Esophagus muscularis mucosa (tissue), 4 donors: ENCODE data around the gene TIGAR. TPM values are rescaled to one million over a fixed set of nuclear protein-coding genes. Genes with fewer than 3 reads are reported as not detected.

Experiments used
- DNase-seq: peaks from one replicate; pipeline ENCODE4 v3.0.0-alpha.2; 2017; ENCODE audit errors: extremely low spot score
- H3K27ac ChIP-seq, 4 donors: fragments of 200-600 bp; sonication (generic); replicated peaks in 1 of 4; 1 replicate in 3 of 4; 2 replicates in 1 of 4; pipeline ENCODE4 v1.5.1; 2016 to 2019; ENCODE audit warnings: mild to moderate bottlenecking in 1 of 4
- H3K27me3 ChIP-seq, 4 donors: fragments of 200-600 bp; sonication (generic); one replicate each; pipeline versions ENCODE4 v1.5.1 to v1.6.0; 2016 to 2019
- H3K36me3 ChIP-seq, 4 donors: fragments of 200-600 bp; sonication (generic); one replicate each; pipeline ENCODE4 v1.5.1; 2016 to 2019
- H3K4me1 ChIP-seq, 4 donors: fragments of 200-600 bp; sonication (generic); one replicate each; pipeline ENCODE4 v1.5.1; 2016 to 2019
- H3K4me3 ChIP-seq, 4 donors: fragments of 200-600 bp; sonication (generic); 1 replicate in 2 of 4; 2 replicates in 2 of 4; pipeline ENCODE4 v1.5.1; 2016 to 2019; ENCODE audit warnings: mild to moderate bottlenecking in 4 of 4, moderate library complexity in 1 of 4
- H3K9me3 ChIP-seq, 4 donors: fragments of 200-600 bp; sonication (generic); 1 replicate in 3 of 4; 2 replicates in 1 of 4; pipeline ENCODE4 v1.5.1; 2016 to 2019
- EP300 ChIP-seq: sonication (generic); formaldehyde crosslinking; IDR thresholded peaks from one replicate; pipeline ENCODE4 v1.6.1; 2017; ENCODE audit warnings: antibody characterized with exemption
- POLR2A ChIP-seq: fragments of 450-650 bp; IDR thresholded peaks from one replicate; pipeline ENCODE4 v1.6.1; 2017; ENCODE audit warnings: antibody characterized with exemption, moderate library complexity, mild to moderate bottlenecking, low read depth
- POLR2AphosphoS5 ChIP-seq, 2 donors: sonication (generic); formaldehyde crosslinking; IDR thresholded peaks; one replicate each; pipeline ENCODE4 v1.6.1; 2017; ENCODE audit warnings: antibody characterized with exemption in 2 of 2
- WGBS: methylation state at CpG from one replicate; pipeline ENCODE4 v1.1.5; 2018; 5-methylcytosine and 5-hydroxymethylcytosine counted together
- intact Hi-C: fragments of 100-400 bp; cut with DNase I; formaldehyde crosslinking; loops from one replicate; pipeline ENCODE4 v1.15.1; 2023
- total RNA-seq, 4 donors: library from RNA; depleted of rRNA; stranded (reverse); fragments of >200 nt; gene quantifications; one replicate each; pipeline versions ENCODE4 v1.1.0 to v1.2.1, GENCODE V29; 2016
- TF ChIP-seq, protein P1 (sequence below), 3 experiments: fragments of 200-600 bp in 2 of 3; fragments of 450-650 bp in 1 of 3; sonication (generic) in 2 of 3; IDR thresholded peaks; one replicate each; pipeline ENCODE4 v1.5.1; 2017 to 2019; ENCODE audit warnings: antibody characterized with exemption in 3 of 3, mild to moderate bottlenecking in 2 of 3, moderate library complexity in 1 of 3

The TIGAR gene
- total RNA-seq, 4 donors from 2014 or later = 6.6 to 7.6 (median 7.4) TPM

DNA sequence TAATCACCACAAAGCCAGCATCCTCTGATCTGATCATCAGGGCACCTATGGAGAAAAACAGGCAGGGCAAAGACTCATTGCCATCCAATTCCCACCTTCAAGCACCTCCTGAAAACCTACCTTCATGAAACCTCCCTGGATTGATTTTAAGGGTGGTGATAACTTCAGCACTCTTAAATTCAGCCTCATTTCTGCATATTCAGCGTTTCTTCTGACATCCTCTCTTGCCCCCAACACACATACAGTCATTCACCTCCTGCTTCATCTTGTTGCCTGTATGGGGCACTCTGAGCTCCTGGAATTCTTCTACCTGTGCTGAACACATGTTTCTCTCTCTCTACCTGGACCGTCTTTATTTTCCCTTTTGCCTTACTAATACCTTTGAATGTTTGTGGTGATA is 51.6 kb downstream of the TIGAR start:
- Histone ChIP-seq H3K4me1 (no peaks in the 10 kb centered on the region), H3K27me3 (peaks cover 0 to under 1% (median 0%) of the 10 kb centered on the region in 4 donors), H3K4me3 (no peak overlapping the region), H3K9me3 (no peaks in the 10 kb centered on the region), H3K36me3 (no peaks in the 10 kb centered on the region), H3K27ac (no peak overlapping the region)
- intact Hi-C loops = no loop called here
- 79% methylated on average over 2 of the region's 2 CpGs for WGBS
- no peak for DNase-seq
- TF ChIP-seq POLR2AphosphoS5 (IDR thresholded peaks at IDR 0.05) (no peak), POLR2A (no peak), EP300 (no peak)
- TF ChIP-seq, protein P1, sequence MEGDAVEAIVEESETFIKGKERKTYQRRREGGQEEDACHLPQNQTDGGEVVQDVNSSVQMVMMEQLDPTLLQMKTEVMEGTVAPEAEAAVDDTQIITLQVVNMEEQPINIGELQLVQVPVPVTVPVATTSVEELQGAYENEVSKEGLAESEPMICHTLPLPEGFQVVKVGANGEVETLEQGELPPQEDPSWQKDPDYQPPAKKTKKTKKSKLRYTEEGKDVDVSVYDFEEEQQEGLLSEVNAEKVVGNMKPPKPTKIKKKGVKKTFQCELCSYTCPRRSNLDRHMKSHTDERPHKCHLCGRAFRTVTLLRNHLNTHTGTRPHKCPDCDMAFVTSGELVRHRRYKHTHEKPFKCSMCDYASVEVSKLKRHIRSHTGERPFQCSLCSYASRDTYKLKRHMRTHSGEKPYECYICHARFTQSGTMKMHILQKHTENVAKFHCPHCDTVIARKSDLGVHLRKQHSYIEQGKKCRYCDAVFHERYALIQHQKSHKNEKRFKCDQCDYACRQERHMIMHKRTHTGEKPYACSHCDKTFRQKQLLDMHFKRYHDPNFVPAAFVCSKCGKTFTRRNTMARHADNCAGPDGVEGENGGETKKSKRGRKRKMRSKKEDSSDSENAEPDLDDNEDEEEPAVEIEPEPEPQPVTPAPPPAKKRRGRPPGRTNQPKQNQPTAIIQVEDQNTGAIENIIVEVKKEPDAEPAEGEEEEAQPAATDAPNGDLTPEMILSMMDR (IDR thresholded peaks at IDR 0.05) = no peak

DNA sequence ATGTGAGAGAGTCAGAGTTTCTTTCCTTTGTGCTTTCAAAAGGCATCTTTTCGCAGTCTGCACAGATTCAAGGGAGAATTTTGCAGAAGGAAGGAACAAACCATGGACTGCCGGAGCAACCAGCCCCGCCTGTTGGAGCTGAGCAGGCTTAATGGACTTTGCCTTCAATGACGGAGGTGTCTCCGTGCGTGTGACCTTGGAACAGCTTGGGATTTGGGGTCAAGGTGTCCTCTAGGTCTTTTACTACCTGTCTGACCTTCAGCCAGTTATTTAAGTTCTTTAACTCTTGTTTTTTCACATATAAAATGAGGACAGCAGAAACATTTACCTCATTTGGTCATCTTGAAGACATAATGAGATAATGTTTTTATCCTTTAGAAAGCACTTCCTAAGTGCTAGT is 54.4 kb downstream of the TIGAR start:
- H3K27me3 ChIP-seq = peaks cover 0 to 8% (median 0%) of the 10 kb centered on the region in 4 donors
- 94% methylated on average over 6 of the region's 6 CpGs for WGBS
- intact Hi-C loops = no loop called here

DNA sequence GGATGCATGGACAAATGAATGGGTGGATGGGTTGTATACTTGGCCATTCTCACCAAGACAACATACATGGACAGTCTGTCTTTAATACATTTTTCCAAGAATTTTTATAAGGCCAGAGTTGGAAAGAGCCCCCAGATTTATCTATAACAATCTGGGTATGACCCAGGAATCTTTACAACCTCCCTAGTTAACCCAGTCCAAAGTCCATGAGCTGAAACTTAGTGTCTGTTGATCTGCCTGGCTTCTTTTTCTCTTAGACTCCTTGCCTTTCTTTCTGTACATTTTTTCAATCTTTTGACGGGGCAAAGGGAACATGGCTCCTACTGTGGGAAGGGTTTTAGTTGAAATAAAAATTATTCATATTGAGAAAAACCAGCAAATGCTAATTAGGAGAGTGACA is 57.8 kb downstream of the TIGAR start:
- H3K4me3 ChIP-seq = no peak overlapping the region
- H3K27me3 ChIP-seq = peaks cover 0 to 8% (median 0%) of the 10 kb centered on the region in 4 donors
- intact Hi-C loops = no loop called here
- 81% methylated on average over 1 of the region's 1 CpG for WGBS
- H3K9me3 ChIP-seq = no peaks in the 10 kb centered on the region
- H3K4me1 ChIP-seq = no peaks in the 10 kb centered on the region
- no peak overlapping the region for H3K27ac ChIP-seq
- DNase-seq = no peak
- TF ChIP-seq EP300 (no peak), POLR2A (no peak), POLR2AphosphoS5 (IDR thresholded peaks at IDR 0.05) (no peak)
- TF ChIP-seq, protein P1 (IDR thresholded peaks at IDR 0.05) = no peak
- H3K36me3 ChIP-seq = no peaks in the 10 kb centered on the region

More for the DNA sequence above, 54.4 kb downstream of the TIGAR start:
- no peaks in the 10 kb centered on the region for H3K36me3 ChIP-seq
- TF ChIP-seq, protein P1 (IDR thresholded peaks at IDR 0.05) = no peak
- TF ChIP-seq POLR2AphosphoS5 (IDR thresholded peaks at IDR 0.05) = no peak
- TF ChIP-seq EP300 = no peak
- TF ChIP-seq POLR2A = no peak
- H3K9me3 ChIP-seq = no peaks in the 10 kb centered on the region
- no peak overlapping the region for H3K4me3 ChIP-seq
- no peak overlapping the region for H3K27ac ChIP-seq
- no peak for DNase-seq
- H3K4me1 ChIP-seq = no peaks in the 10 kb centered on the region

DNA sequence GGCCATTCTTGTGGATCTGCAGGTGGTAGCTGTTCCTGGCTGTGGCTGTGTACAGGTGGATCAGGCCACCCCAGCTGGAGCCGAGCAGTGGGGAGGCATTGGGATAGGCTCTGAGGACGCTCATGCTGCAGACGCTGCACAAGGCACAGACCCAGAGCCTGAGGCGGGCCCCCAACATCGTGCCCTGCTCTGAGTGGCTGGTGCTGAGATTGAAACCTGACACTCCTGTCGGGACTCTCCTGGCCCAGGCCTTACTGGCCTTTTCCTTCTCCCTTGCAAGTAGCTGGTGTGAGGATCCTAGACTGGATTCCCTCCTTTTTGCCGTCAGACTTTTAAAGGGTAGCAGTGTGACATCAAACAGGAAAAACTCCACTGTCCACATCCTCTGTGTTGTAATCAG is 58.4 kb downstream of the TIGAR start, which contains the start of gene FGF23:
Gene FGF23, minus strand, starts transcription at position 308 of the 400 bp plus-strand sequence. Its CDS starts 130 bp downstream, at position 178.
- Histone ChIP-seq H3K27ac (no peak within 1 kb of the TSS), H3K9me3 (no peaks in the 10 kb centered on the region), H3K36me3 (no peaks in the 10 kb centered on the region), H3K27me3 (peaks cover 0 to 8% (median 0%) of the 10 kb centered on the region in 4 donors), H3K4me1 (no peaks in the 10 kb centered on the region), H3K4me3 (no peak within 1 kb of the TSS)
- intact Hi-C loops = no loop called here
- peak; percentile 90 for DNase-seq
- WGBS = 7% methylated on average over 4 of the region's 7 CpGs
- TF ChIP-seq EP300 (no peak), POLR2AphosphoS5 (IDR thresholded peaks at IDR 0.05) (no peak), POLR2A (no peak)
- TF ChIP-seq, protein P1 (IDR thresholded peaks at IDR 0.05) = no peak

DNA sequence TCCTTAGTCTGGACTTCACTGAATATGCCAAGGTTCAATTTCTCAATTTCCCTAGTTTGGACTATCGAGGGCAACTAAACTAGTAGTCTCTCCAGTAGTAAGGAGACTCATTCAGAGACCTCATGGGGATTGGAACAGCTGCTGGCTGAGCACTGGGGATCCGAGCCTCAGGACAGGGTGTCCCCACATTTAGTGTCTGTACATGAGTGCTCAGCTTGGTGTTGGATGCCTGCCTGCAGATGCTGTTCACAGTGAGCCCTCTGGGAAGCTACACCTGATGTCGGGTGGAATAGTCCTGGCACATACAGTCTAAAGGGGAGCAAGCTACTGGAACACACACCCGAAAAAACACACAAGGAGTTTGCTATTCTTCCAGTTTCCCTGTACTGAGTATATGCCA is 59.3 kb downstream of the TIGAR start:
- peak; percentile 62 for DNase-seq
- WGBS = 86% methylated on average over 4 of the region's 4 CpGs
- H3K27me3 ChIP-seq = peaks cover 0 to 8% (median 0%) of the 10 kb centered on the region in 4 donors
- no peaks in the 10 kb centered on the region for H3K4me1 ChIP-seq
- TF ChIP-seq POLR2A (no peak), EP300 (no peak), POLR2AphosphoS5 (IDR thresholded peaks at IDR 0.05) (no peak)
- TF ChIP-seq, protein P1 (IDR thresholded peaks at IDR 0.05) = no peak
- no peak overlapping the region for H3K27ac ChIP-seq
- H3K9me3 ChIP-seq = no peaks in the 10 kb centered on the region
- H3K4me3 ChIP-seq = no peak overlapping the region
- no peaks in the 10 kb centered on the region for H3K36me3 ChIP-seq
- intact Hi-C loops = no loop called here
